ENCODE results near the gene PIN1. TPM values are rescaled to one million over a fixed set of nuclear protein-coding genes. Genes with fewer than 3 reads are reported as not detected.

PIN1 gene
- total and polyA plus RNA-seq, 2 of the 13 experiments (the other 11 are each of a cell fraction or from before 2014, with no cell fraction given), result 31.9 to 72.0 TPM

DNA sequence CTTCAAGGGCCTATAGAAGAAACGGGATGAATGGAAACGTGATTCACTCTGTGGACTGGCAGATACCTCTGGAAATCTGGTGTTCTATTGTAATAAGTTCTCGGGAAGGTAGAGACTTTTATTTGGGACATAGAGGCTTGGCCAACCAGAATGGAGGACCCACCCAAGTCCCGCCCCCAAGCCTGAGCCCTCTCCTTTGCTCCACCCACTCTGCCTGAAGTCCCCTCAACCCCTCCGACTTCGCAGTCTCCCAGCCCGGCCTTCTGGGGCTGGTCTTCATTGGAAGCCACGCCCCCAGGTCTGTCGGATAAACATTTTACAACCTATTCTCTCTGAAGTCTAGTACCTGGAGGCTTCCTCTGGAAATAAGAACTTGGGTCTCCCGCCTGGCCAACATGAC, 33.1 kb upstream of the PIN1 start (continued):
- TF ChIP-seq, protein P1, sequence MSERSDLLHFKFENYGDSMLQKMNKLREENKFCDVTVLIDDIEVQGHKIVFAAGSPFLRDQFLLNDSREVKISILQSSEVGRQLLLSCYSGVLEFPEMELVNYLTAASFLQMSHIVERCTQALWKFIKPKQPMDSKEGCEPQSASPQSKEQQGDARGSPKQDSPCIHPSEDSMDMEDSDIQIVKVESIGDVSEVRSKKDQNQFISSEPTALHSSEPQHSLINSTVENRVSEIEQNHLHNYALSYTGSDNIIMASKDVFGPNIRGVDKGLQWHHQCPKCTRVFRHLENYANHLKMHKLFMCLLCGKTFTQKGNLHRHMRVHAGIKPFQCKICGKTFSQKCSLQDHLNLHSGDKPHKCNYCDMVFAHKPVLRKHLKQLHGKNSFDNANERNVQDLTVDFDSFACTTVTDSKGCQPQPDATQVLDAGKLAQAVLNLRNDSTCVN (CRISPR knock-in tag; IDR thresholded peaks at IDR 0.05; ENCODE audit: borderline replicate concordance), result no peak
- TF ChIP-seq, protein P2, sequence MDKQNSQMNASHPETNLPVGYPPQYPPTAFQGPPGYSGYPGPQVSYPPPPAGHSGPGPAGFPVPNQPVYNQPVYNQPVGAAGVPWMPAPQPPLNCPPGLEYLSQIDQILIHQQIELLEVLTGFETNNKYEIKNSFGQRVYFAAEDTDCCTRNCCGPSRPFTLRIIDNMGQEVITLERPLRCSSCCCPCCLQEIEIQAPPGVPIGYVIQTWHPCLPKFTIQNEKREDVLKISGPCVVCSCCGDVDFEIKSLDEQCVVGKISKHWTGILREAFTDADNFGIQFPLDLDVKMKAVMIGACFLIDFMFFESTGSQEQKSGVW (CRISPR knock-in tag; IDR thresholded peaks at IDR 0.05; ENCODE audit: borderline replicate concordance), result no peak
- no peak for TF ChIP-seq YY1 (IDR thresholded peaks at IDR 0.05; ENCODE audit: insufficient read depth, insufficient replicate concordance, low read depth, low read length)

DNA sequence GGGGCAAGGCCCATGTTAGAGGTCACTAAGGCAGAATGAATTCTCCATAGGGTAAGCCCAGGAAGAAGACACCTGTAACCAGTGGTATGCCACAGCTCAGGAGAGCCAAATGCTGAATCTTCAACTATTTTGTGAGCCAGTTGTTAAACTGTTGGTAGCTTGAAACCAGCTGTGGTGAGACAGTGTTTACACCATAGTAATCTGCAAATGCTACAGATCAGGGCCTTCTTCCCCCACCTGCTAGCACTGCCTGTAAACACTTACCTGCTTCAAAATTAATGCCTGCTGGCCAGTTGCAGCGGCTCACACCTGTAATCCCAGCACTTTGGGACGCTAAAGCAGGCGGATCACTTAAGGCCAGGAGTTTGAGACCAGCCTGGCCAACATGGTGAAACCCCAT, 28.3 kb upstream of the PIN1 start:
- no peak overlapping the region for H3K9ac ChIP-seq (ENCODE audit: insufficient read depth, low read depth, low read length)
- no peaks in the 10 kb centered on the region for H3K4me1 ChIP-seq (ENCODE audit: insufficient read depth, low read length)
- in situ Hi-C loops (cut with HindIII; ENCODE audit: extremely low pct_ligation_motif_present, low pct_unique_long_range_greater_than_20kb) (no loop called here), intact Hi-C loops (cut with micrococcal nuclease; ENCODE audit: unreplicated experiment) (no loop called here)
- H3K79me2 ChIP-seq (ENCODE audit: insufficient read depth, low read length), result no peaks in the 10 kb centered on the region
- H4K20me1 ChIP-seq (ENCODE audit: insufficient read depth, low read length), result no peaks in the 10 kb centered on the region
- H2AFZ ChIP-seq (ENCODE audit: low read length), result no peak overlapping the region
- no TSS peak for BruUV-seq (replicated peaks)
- ATAC-seq (no peak), DNase-seq (ENCODE audit: low spot score) (no peak), FAIRE-seq (no peak)
- WGBS (ENCODE audit: low lambda C conversion rate), result 100% methylated on average over 3 of the region's 3 CpGs
- no peaks in the 10 kb centered on the region for H3K9me3 ChIP-seq (ENCODE audit: low read length)
- no peak overlapping the region for H3K4me2 ChIP-seq (ENCODE audit: low read depth, low read length)
- POLR2A ChIA-PET, result interaction anchor here (1.4 kb wide), 1 partner anchor 21 kb away, joined by 3 read pairs; the partner anchor contains the start of gene UBL5
- H3K36me3 ChIP-seq (replicated peaks in 1 of 2; ENCODE audit: control insufficient read depth in 1 of 2, insufficient read depth in 2 of 2, low read length in 2 of 2), result peaks cover 12 to 27% of the 10 kb centered on the region in 2 experiments
- H3K27me3 ChIP-seq (ENCODE audit: control insufficient read depth in 1 of 2, insufficient read depth in 2 of 2, low read length in 2 of 2), result no peaks in the 10 kb centered on the region
- CTCF ChIA-PET (ENCODE audit: low intra/inter-chr PET ratio, low total read pairs), result no interaction called here
- no peak overlapping the region for H3K27ac ChIP-seq (ENCODE audit: extremely low read length, insufficient read depth, low read length)
- H3K4me3 ChIP-seq (replicated peaks in 1 of 3; ENCODE audit: insufficient read depth in 1 of 3, low read depth in 2 of 3, low read length in 3 of 3), result no peak overlapping the region
- TF ChIP-seq, protein P3, sequence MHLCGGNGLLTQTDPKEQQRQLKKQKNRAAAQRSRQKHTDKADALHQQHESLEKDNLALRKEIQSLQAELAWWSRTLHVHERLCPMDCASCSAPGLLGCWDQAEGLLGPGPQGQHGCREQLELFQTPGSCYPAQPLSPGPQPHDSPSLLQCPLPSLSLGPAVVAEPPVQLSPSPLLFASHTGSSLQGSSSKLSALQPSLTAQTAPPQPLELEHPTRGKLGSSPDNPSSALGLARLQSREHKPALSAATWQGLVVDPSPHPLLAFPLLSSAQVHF (CRISPR knock-in tag; IDR thresholded peaks at IDR 0.05), result no peak
- TF ChIP-seq ZNF552 (CRISPR knock-in tag; IDR thresholded peaks at IDR 0.05; ENCODE audit: borderline replicate concordance), result no peak
- no peak for TF ChIP-seq ZSCAN25 (CRISPR knock-in tag; IDR thresholded peaks at IDR 0.05)
- TF ChIP-seq JUNB (CRISPR knock-in tag; IDR thresholded peaks at IDR 0.05; ENCODE audit: borderline replicate concordance), result no peak
- no peak for TF ChIP-seq RAD21 (CRISPR knock-in tag; IDR thresholded peaks at IDR 0.05)
- no peak for TF ChIP-seq CHD4 (IDR thresholded peaks at IDR 0.05; ENCODE audit: borderline replicate concordance, low read length)
- no peak for TF ChIP-seq ZNF557 (CRISPR knock-in tag; IDR thresholded peaks at IDR 0.05)
- TF ChIP-seq ETV6 (CRISPR knock-in tag; conservative IDR thresholded peaks at IDR 0.05), result no peak
- TF ChIP-seq ZFP90 (CRISPR knock-in tag; IDR thresholded peaks at IDR 0.05; ENCODE audit: borderline replicate concordance), result no peak
- TF ChIP-seq, protein P4, sequence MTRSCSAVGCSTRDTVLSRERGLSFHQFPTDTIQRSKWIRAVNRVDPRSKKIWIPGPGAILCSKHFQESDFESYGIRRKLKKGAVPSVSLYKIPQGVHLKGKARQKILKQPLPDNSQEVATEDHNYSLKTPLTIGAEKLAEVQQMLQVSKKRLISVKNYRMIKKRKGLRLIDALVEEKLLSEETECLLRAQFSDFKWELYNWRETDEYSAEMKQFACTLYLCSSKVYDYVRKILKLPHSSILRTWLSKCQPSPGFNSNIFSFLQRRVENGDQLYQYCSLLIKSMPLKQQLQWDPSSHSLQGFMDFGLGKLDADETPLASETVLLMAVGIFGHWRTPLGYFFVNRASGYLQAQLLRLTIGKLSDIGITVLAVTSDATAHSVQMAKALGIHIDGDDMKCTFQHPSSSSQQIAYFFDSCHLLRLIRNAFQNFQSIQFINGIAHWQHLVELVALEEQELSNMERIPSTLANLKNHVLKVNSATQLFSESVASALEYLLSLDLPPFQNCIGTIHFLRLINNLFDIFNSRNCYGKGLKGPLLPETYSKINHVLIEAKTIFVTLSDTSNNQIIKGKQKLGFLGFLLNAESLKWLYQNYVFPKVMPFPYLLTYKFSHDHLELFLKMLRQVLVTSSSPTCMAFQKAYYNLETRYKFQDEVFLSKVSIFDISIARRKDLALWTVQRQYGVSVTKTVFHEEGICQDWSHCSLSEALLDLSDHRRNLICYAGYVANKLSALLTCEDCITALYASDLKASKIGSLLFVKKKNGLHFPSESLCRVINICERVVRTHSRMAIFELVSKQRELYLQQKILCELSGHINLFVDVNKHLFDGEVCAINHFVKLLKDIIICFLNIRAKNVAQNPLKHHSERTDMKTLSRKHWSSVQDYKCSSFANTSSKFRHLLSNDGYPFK (CRISPR knock-in tag; IDR thresholded peaks at IDR 0.05; ENCODE audit: borderline replicate concordance), result no peak
- TF ChIP-seq ZNF354B (CRISPR knock-in tag; IDR thresholded peaks at IDR 0.05), result no peak
- TF ChIP-seq KLF13 (CRISPR knock-in tag; IDR thresholded peaks at IDR 0.05), result no peak
- no peak for TF ChIP-seq NFE2L1 (CRISPR knock-in tag; IDR thresholded peaks at IDR 0.05; ENCODE audit: borderline replicate concordance)
- TF ChIP-seq THAP11 (CRISPR knock-in tag; IDR thresholded peaks at IDR 0.05), result no peak
- TF ChIP-seq ZNF207 (IDR thresholded peaks at IDR 0.05; ENCODE audit: borderline replicate concordance), result no peak
